GM23338 (cell line): ENCODE measurements around the gene ZNF394. TPM values are rescaled to one million over a fixed set of nuclear protein-coding genes. Genes with fewer than 3 reads are reported as not detected.
A peak's percentile ranks its signal among the peaks of the same experiment; 100 is the strongest.

Experiments used
- ATAC-seq: fragments of 200-7000 bp; cut with Tn5 transposase; 3 replicates; pipeline ENCODE4 v1.9.1; 2020
- DNase-seq: peaks from one replicate; pipeline ENCODE4 v3.0.0-alpha.2; 2015; ENCODE audit warnings: low spot score
- H2AFZ ChIP-seq: fragments of 200-600 bp; sonication (generic); 2 replicates; pipeline ENCODE4 v1.8.0; 2016; ENCODE audit warnings: antibody characterized with exemption, mild to moderate bottlenecking, moderate library complexity
- H3F3A ChIP-seq: fragments of 200-600 bp; sonication (generic); replicated peaks from 2 replicates; pipeline ENCODE4 v1.8.0; 2017; ENCODE audit warnings: antibody characterized with exemption, mixed run types, low read depth
- H3K27ac ChIP-seq: fragments of 200-600 bp; sonication (generic); 2 replicates; pipeline ENCODE4 v1.6.1; 2016; ENCODE audit warnings: low read depth
- H3K27me3 ChIP-seq: fragments of 200-600 bp; sonication (generic); 2 replicates; pipeline ENCODE4 v1.8.0; 2016; ENCODE audit warnings: mild to moderate bottlenecking, mixed run types, moderate library complexity; ENCODE audit not compliant: insufficient read depth
- H3K36me3 ChIP-seq: fragments of 200-600 bp; sonication (generic); 2 replicates; pipeline ENCODE4 v1.8.0; 2016; ENCODE audit warnings: mild to moderate bottlenecking; ENCODE audit not compliant: insufficient read depth
- H3K4me1 ChIP-seq: fragments of 200-600 bp; sonication (generic); 2 replicates; pipeline ENCODE4 v1.8.0; 2016; ENCODE audit warnings: mild to moderate bottlenecking, moderate library complexity; ENCODE audit not compliant: insufficient read depth
- H3K4me2 ChIP-seq: fragments of 200-600 bp; sonication (generic); 2 replicates; pipeline ENCODE4 v1.7.1; 2017; ENCODE audit warnings: mixed run types
- H3K4me3 ChIP-seq: fragments of 200-600 bp; sonication (generic); 2 replicates; pipeline ENCODE4 v1.6.1; 2016; ENCODE audit warnings: mixed run types
- H3K79me2 ChIP-seq: fragments of 200-600 bp; sonication (generic); replicated peaks from 2 replicates; pipeline ENCODE4 v1.8.0; 2017; ENCODE audit warnings: mild to moderate bottlenecking; ENCODE audit not compliant: insufficient read depth
- H3K9me2 ChIP-seq: fragments of 200-600 bp; sonication (generic); 2 replicates; pipeline ENCODE4 v1.8.0; 2017; ENCODE audit not compliant: insufficient read depth
- H4K20me1 ChIP-seq: fragments of 200-600 bp; sonication (generic); replicated peaks from 2 replicates; pipeline ENCODE4 v1.8.0; 2017; ENCODE audit warnings: mild to moderate bottlenecking; ENCODE audit not compliant: insufficient read depth
- H3K27ac Mint-ChIP-seq: 2 replicates; pipeline ENCODE4 v1.8.0; 2020; ENCODE audit warnings: inconsistent platforms, mild to moderate bottlenecking, moderate library complexity, mixed read lengths
- H3K27me3 Mint-ChIP-seq: 3 replicates; pipeline ENCODE4 v1.8.0; 2022; ENCODE audit warnings: low read depth, mild to moderate bottlenecking, moderate library complexity, mixed read lengths, inconsistent platforms; ENCODE audit not compliant: insufficient read depth, poor library complexity
- H3K36me3 Mint-ChIP-seq: 3 replicates; pipeline ENCODE4 v1.8.0; 2021; ENCODE audit warnings: low read depth, mild to moderate bottlenecking, inconsistent platforms, moderate library complexity, mixed read lengths
- H3K4me1 Mint-ChIP-seq: 3 replicates; pipeline ENCODE4 v1.8.0; 2020; ENCODE audit warnings: mild to moderate bottlenecking, inconsistent platforms, mixed read lengths
- H3K4me3 Mint-ChIP-seq: 3 replicates; pipeline ENCODE4 v1.8.0; 2021; ENCODE audit warnings: moderate library complexity, mild to moderate bottlenecking, inconsistent platforms, mixed read lengths
- H3K9me3 Mint-ChIP-seq: 3 replicates; pipeline ENCODE4 v1.8.0; 2020; ENCODE audit warnings: moderate library complexity, mild to moderate bottlenecking, inconsistent platforms, mixed read lengths
- CREB1 ChIP-seq: fragments of 250-450 bp; sonication (Bioruptor Pico); IDR thresholded peaks from 2 replicates; pipeline ENCODE4 v1.5.0; 2020; ENCODE audit warnings: low read depth, mild to moderate bottlenecking, moderate library complexity
- EZH2 ChIP-seq: fragments of 200-600 bp; sonication (generic); IDR thresholded peaks from one replicate; pipeline ENCODE4 v1.8.0; 2017; ENCODE audit warnings: antibody characterized with exemption, mild to moderate bottlenecking, low read depth; ENCODE audit not compliant: unreplicated experiment
- EZH2phosphoT487 ChIP-seq: fragments of 200-600 bp; sonication (generic); IDR thresholded peaks from one replicate; pipeline ENCODE4 v1.8.1; 2018; ENCODE audit warnings: antibody characterized with exemption; ENCODE audit not compliant: unreplicated experiment
- STAT1 ChIP-seq: IDR thresholded peaks from one replicate; pipeline ENCODE4 v1.6.1; 2016; ENCODE audit warnings: antibody characterized with exemption; ENCODE audit not compliant: unreplicated experiment
- ZNF462 ChIP-seq: fragments of 250-450 bp; sonication (Bioruptor Pico); IDR thresholded peaks from 2 replicates; pipeline ENCODE4 v1.5.0; 2020; ENCODE audit warnings: mild to moderate bottlenecking, moderate library complexity
- polyA plus RNA-seq: library from polyadenylated mRNA; unstranded; fragments of >200 nt; fragmentation: Nextera tagmentation; extraction: Ambion mirVana; gene quantifications from 2 replicates; pipeline ENCODE4 v1.2.1, GENCODE V29; 2016
- total RNA-seq: library from RNA; depleted of rRNA; stranded (reverse); fragments of >200 nt; shearing (Covaris generic); gene quantifications from 2 replicates; pipeline ENCODE4 v1.2.3, GENCODE V29; 2014
- TF ChIP-seq, protein P1 (sequence below), 2 experiments: fragments of 200-600 bp in 1 of 2; sonication (generic) in 1 of 2; conservative IDR thresholded peaks; 2 replicates each; pipeline versions ENCODE4 v1.5.1 to v1.6.1; 2016 to 2017; ENCODE audit warnings: antibody characterized with exemption in 2 of 2, low read depth in 2 of 2, mild to moderate bottlenecking in 2 of 2, moderate library complexity in 1 of 2
- TF ChIP-seq, protein P2 (sequence below): IDR thresholded peaks from one replicate; pipeline ENCODE4 v1.6.1; 2018; ENCODE audit warnings: antibody characterized with exemption; ENCODE audit not compliant: unreplicated experiment

The ZNF394 gene
- total and polyA plus RNA-seq, 2 experiments from 2014 or later, result 12.6 to 26.9 TPM

- TF ChIP-seq EZH2, result no peak
- TF ChIP-seq, protein P1, sequence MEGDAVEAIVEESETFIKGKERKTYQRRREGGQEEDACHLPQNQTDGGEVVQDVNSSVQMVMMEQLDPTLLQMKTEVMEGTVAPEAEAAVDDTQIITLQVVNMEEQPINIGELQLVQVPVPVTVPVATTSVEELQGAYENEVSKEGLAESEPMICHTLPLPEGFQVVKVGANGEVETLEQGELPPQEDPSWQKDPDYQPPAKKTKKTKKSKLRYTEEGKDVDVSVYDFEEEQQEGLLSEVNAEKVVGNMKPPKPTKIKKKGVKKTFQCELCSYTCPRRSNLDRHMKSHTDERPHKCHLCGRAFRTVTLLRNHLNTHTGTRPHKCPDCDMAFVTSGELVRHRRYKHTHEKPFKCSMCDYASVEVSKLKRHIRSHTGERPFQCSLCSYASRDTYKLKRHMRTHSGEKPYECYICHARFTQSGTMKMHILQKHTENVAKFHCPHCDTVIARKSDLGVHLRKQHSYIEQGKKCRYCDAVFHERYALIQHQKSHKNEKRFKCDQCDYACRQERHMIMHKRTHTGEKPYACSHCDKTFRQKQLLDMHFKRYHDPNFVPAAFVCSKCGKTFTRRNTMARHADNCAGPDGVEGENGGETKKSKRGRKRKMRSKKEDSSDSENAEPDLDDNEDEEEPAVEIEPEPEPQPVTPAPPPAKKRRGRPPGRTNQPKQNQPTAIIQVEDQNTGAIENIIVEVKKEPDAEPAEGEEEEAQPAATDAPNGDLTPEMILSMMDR (conservative IDR thresholded peaks at IDR 0.05; ENCODE audit: low read depth in 2 of 2), result no peak
- no peak for TF ChIP-seq STAT1
- H3K36me3 Mint-ChIP-seq, result peaks cover 15% of the 10 kb centered on the region
- DNase-seq, result no peak
These were observed 31.7 kb downstream of the ZNF394 start for GRCh38 chr7:99468336-99468918.

DNA sequence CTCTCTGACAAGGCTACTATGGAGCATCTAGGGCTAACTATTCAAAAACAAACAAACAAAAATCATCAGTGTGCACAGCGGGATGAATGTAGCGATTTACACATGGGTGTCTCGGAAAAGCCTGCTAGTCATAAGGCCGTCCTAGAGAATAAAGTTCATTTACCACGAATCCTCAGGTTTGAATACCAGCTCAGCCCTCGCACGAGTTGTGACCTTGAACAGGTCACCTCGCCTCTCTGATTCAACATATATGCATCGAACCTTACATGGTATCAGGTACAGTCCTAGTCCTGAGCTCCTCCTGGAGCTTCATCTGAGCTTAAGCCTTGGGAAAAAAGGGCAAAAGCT lies 34.7 kb downstream of the ZNF394 start:
- H3K79me2 ChIP-seq, result peaks cover 55% of the 10 kb centered on the region
- peak overlapping the region; percentile 91 for H3K27ac ChIP-seq
- no peaks in the 10 kb centered on the region; the same call in 1 of the 2 replicates for H3K36me3 ChIP-seq
- H3K4me3 ChIP-seq, result peak overlapping the region; percentile 98
- H3K9me3 Mint-ChIP-seq, result no peaks in the 10 kb centered on the region
- H3K4me2 ChIP-seq, result peak overlapping the region; percentile 100
- peaks cover 13% of the 10 kb centered on the region for H3K4me1 ChIP-seq
- H3K4me1 Mint-ChIP-seq, result peaks cover 12% of the 10 kb centered on the region
- H3K4me3 Mint-ChIP-seq, result peak overlapping the region; percentile 91
- peak overlapping the region; percentile 94 for H3K27ac Mint-ChIP-seq
- H4K20me1 ChIP-seq, result peaks cover 17% of the 10 kb centered on the region
- TF ChIP-seq STAT1 (no peak), EZH2 (no peak), EZH2phosphoT487 (no peak), CREB1 (no peak), ZNF462 (CRISPR knock-in tag) (no peak)
- TF ChIP-seq, protein P2, sequence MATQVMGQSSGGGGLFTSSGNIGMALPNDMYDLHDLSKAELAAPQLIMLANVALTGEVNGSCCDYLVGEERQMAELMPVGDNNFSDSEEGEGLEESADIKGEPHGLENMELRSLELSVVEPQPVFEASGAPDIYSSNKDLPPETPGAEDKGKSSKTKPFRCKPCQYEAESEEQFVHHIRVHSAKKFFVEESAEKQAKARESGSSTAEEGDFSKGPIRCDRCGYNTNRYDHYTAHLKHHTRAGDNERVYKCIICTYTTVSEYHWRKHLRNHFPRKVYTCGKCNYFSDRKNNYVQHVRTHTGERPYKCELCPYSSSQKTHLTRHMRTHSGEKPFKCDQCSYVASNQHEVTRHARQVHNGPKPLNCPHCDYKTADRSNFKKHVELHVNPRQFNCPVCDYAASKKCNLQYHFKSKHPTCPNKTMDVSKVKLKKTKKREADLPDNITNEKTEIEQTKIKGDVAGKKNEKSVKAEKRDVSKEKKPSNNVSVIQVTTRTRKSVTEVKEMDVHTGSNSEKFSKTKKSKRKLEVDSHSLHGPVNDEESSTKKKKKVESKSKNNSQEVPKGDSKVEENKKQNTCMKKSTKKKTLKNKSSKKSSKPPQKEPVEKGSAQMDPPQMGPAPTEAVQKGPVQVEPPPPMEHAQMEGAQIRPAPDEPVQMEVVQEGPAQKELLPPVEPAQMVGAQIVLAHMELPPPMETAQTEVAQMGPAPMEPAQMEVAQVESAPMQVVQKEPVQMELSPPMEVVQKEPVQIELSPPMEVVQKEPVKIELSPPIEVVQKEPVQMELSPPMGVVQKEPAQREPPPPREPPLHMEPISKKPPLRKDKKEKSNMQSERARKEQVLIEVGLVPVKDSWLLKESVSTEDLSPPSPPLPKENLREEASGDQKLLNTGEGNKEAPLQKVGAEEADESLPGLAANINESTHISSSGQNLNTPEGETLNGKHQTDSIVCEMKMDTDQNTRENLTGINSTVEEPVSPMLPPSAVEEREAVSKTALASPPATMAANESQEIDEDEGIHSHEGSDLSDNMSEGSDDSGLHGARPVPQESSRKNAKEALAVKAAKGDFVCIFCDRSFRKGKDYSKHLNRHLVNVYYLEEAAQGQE, result no peak
- no peaks in the 10 kb centered on the region for H3K27me3 ChIP-seq
- peaks cover 17% of the 10 kb centered on the region for H3F3A ChIP-seq
- ATAC-seq (peak; percentile 7; the same call in 2 of the 3 replicates), DNase-seq (no peak)
- peak overlapping the region; percentile 94 for H2AFZ ChIP-seq
- H3K27me3 Mint-ChIP-seq, result peaks cover 13% of the 10 kb centered on the region
- H3K36me3 Mint-ChIP-seq, result peaks cover 41% of the 10 kb centered on the region
- H3K9me2 ChIP-seq, result no peaks in the 10 kb centered on the region

More at GRCh38 chr7:99468336-99468918, 31.7 kb downstream of the ZNF394 start:
- Histone ChIP-seq H3K79me2 (peaks cover 30% of the 10 kb centered on the region), H3F3A (0 out of 2 replicates have a peak, but pooled peaks cover 8% of the 10 kb centered on the region), H2AFZ (no peak overlapping the region), H3K4me3 (no peak overlapping the region), H3K27ac (no peak overlapping the region), H3K4me2 (no peak overlapping the region), H3K4me1 (peaks cover 13% of the 10 kb centered on the region), H4K20me1 (peaks cover 8% of the 10 kb centered on the region), H3K27me3 (no peaks in the 10 kb centered on the region), H3K9me2 (no peaks in the 10 kb centered on the region), H3K36me3 (no peaks in the 10 kb centered on the region; the same call in 1 of the 2 replicates)
- ATAC-seq, result no peak
- H3K9me3 Mint-ChIP-seq, result peaks cover 2% of the 10 kb centered on the region; the same call in 1 of the 3 replicates
- H3K4me3 Mint-ChIP-seq, result no peak overlapping the region
- H3K27me3 Mint-ChIP-seq, result peaks cover 17% of the 10 kb centered on the region
- no peak overlapping the region for H3K27ac Mint-ChIP-seq
- peaks cover 15% of the 10 kb centered on the region for H3K4me1 Mint-ChIP-seq
